ENCODE results near the gene ACAN. TPM values are rescaled to one million over a fixed set of nuclear protein-coding genes. Genes with fewer than 3 reads are reported as not detected.

The ACAN gene
- total RNA-seq, 2 experiments from 2014 or later: not detected

- Histone ChIP-seq H3K27ac (ENCODE audit: low read depth in 1 of 2, low read length in 2 of 2) (no peak overlapping the region), H3K4me3 (ENCODE audit: low read length) (no peak overlapping the region), H3K36me3 (ENCODE audit: insufficient read depth, low read length) (no peaks in the 10 kb centered on the region), H3K9me3 (ENCODE audit: control insufficient read depth in 1 of 2, insufficient read depth in 1 of 2, low read length in 2 of 2) (peaks cover 0 to 5% of the 10 kb centered on the region in 2 experiments), H3K27me3 (ENCODE audit: control insufficient read depth in 1 of 2, insufficient read depth in 2 of 2, low read length in 2 of 2) (peaks cover 0 to 12% of the 10 kb centered on the region in 2 experiments), H3K4me1 (ENCODE audit: insufficient read depth, low read length) (no peaks in the 10 kb centered on the region)
- no peak overlapping the region for H3K4me3 Mint-ChIP-seq
- peaks cover 53% of the 10 kb centered on the region for H3K27me3 Mint-ChIP-seq
- TF ChIP-seq, protein P1, sequence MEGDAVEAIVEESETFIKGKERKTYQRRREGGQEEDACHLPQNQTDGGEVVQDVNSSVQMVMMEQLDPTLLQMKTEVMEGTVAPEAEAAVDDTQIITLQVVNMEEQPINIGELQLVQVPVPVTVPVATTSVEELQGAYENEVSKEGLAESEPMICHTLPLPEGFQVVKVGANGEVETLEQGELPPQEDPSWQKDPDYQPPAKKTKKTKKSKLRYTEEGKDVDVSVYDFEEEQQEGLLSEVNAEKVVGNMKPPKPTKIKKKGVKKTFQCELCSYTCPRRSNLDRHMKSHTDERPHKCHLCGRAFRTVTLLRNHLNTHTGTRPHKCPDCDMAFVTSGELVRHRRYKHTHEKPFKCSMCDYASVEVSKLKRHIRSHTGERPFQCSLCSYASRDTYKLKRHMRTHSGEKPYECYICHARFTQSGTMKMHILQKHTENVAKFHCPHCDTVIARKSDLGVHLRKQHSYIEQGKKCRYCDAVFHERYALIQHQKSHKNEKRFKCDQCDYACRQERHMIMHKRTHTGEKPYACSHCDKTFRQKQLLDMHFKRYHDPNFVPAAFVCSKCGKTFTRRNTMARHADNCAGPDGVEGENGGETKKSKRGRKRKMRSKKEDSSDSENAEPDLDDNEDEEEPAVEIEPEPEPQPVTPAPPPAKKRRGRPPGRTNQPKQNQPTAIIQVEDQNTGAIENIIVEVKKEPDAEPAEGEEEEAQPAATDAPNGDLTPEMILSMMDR (IDR thresholded peaks at IDR 0.05): no peak
- ATAC-seq (ENCODE audit: poor library complexity) (no peak), DNase-seq (no peak)
- H3K27ac Mint-ChIP-seq: no peak overlapping the region
- POLR2A ChIA-PET: no interaction called here
- no peaks in the 10 kb centered on the region for H3K36me3 Mint-ChIP-seq (ENCODE audit: low read depth)
- intact Hi-C loops (cut with DNase I, micrococcal nuclease): no loop called here
- no peaks in the 10 kb centered on the region for H3K4me1 Mint-ChIP-seq (ENCODE audit: low read depth)
- H3K9me3 Mint-ChIP-seq: no peaks in the 10 kb centered on the region
- CTCF ChIA-PET: no interaction called here
These were observed 11.2 kb downstream of the ACAN start for GRCh38 chr15:88814393-88814792.

- no peak for DNase-seq
These were observed 15.7 kb downstream of the ACAN start for GRCh38 chr15:88818920-88819319.

DNA sequence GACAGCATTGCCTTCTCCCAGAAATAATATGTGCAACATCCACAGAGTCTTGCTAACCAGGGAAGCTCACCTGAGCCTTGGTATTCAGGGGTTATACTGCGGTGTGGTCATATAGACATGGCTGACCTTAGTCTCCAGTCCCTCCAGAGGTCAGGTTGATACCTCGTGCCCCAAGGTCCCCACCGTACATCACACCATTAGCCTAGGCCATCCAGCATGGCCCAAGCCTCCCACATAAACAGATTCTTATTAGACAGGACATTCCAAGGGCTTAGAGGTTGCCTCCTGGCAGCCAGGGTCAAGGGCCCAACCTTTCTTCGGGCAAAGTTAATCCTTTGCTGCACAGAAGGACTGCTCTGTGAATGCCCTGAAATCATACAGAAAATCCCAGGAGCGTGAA is 18.8 kb downstream of the ACAN start:
- no peaks in the 10 kb centered on the region for H3K9me3 Mint-ChIP-seq
- CTCF ChIA-PET: no interaction called here
- H3K4me1 Mint-ChIP-seq (ENCODE audit: low read depth): no peaks in the 10 kb centered on the region
- no peaks in the 10 kb centered on the region for H3K36me3 Mint-ChIP-seq (ENCODE audit: low read depth)
- H3K27ac Mint-ChIP-seq: no peak overlapping the region
- Histone ChIP-seq H3K4me3 (ENCODE audit: low read length) (no peak overlapping the region), H3K27ac (ENCODE audit: low read depth in 1 of 2, low read length in 2 of 2) (no peak overlapping the region), H3K9me3 (ENCODE audit: control insufficient read depth in 1 of 2, insufficient read depth in 1 of 2, low read length in 2 of 2) (no peaks in the 10 kb centered on the region), H3K4me1 (ENCODE audit: insufficient read depth, low read length) (no peaks in the 10 kb centered on the region), H3K36me3 (ENCODE audit: insufficient read depth, low read length) (no peaks in the 10 kb centered on the region), H3K27me3 (ENCODE audit: control insufficient read depth in 1 of 2, insufficient read depth in 2 of 2, low read length in 2 of 2) (peaks cover 0 to 2% of the 10 kb centered on the region in 2 experiments)
- TF ChIP-seq, protein P1 (IDR thresholded peaks at IDR 0.05): no peak
- no peak for DNase-seq
- peaks cover 22% of the 10 kb centered on the region for H3K27me3 Mint-ChIP-seq
- H3K4me3 Mint-ChIP-seq: no peak overlapping the region
- POLR2A ChIA-PET: no interaction called here
- ATAC-seq (ENCODE audit: poor library complexity): no peak
- intact Hi-C loops (cut with DNase I, micrococcal nuclease): no loop called here

More at GRCh38 chr15:88818920-88819319, 15.7 kb downstream of the ACAN start:
- H3K27me3 Mint-ChIP-seq: peaks cover 40% of the 10 kb centered on the region
- ChIA-PET POLR2A (no interaction called here), CTCF (no interaction called here)
- Histone ChIP-seq H3K4me1 (ENCODE audit: insufficient read depth, low read length) (no peaks in the 10 kb centered on the region), H3K9me3 (ENCODE audit: control insufficient read depth in 1 of 2, insufficient read depth in 1 of 2, low read length in 2 of 2) (no peaks in the 10 kb centered on the region), H3K27me3 (ENCODE audit: control insufficient read depth in 1 of 2, insufficient read depth in 2 of 2, low read length in 2 of 2) (peaks cover 0 to 2% of the 10 kb centered on the region in 2 experiments), H3K4me3 (ENCODE audit: low read length) (no peak overlapping the region), H3K36me3 (ENCODE audit: insufficient read depth, low read length) (no peaks in the 10 kb centered on the region), H3K27ac (ENCODE audit: low read depth in 1 of 2, low read length in 2 of 2) (no peak overlapping the region)
- no peaks in the 10 kb centered on the region for H3K36me3 Mint-ChIP-seq (ENCODE audit: low read depth)
- no peaks in the 10 kb centered on the region for H3K4me1 Mint-ChIP-seq (ENCODE audit: low read depth)
- no peak overlapping the region for H3K27ac Mint-ChIP-seq
- ATAC-seq (ENCODE audit: poor library complexity): no peak
- H3K4me3 Mint-ChIP-seq: no peak overlapping the region
- intact Hi-C loops (cut with DNase I, micrococcal nuclease): loop anchor here in 1 of 2 experiments (5.0 kb wide), 1 partner anchor 53 kb away; no protein-coding TSS in a partner anchor
- no peaks in the 10 kb centered on the region for H3K9me3 Mint-ChIP-seq
- TF ChIP-seq, protein P1 (IDR thresholded peaks at IDR 0.05): no peak
